ENCODE results near the gene NAV2.

The NAV2 gene

GRCh38 chr11:19712281-19713195 is at the start of gene NAV2:
TSS of gene NAV2 (plus strand) at chr11:19712837. CDS start at chr11:19713696, 859 bp downstream.
- in situ Hi-C loops (cut with HindIII; ENCODE audit: low sequenced_read_pairs), result no loop called here

- in situ Hi-C loops (cut with HindIII; ENCODE audit: low sequenced_read_pairs), result no loop called here
Measured at GRCh38 chr11:19663206-19663605, 49.4 kb upstream of the NAV2 start.

GRCh38 chr11:19664886-19665548 is 47.6 kb upstream of the NAV2 start:
- in situ Hi-C loops (cut with HindIII; ENCODE audit: low sequenced_read_pairs), result no loop called here

- in situ Hi-C loops (cut with HindIII; ENCODE audit: low sequenced_read_pairs), result no loop called here
Measured at GRCh38 chr11:19666951-19667350, 45.7 kb upstream of the NAV2 start.

GRCh38 chr11:19669511-19669910 is 43.1 kb upstream of the NAV2 start:
- in situ Hi-C loops (cut with HindIII; ENCODE audit: low sequenced_read_pairs), result no loop called here

GRCh38 chr11:19670030-19670791 is 42.4 kb upstream of the NAV2 start:
- in situ Hi-C loops (cut with HindIII; ENCODE audit: low sequenced_read_pairs), result no loop called here

- in situ Hi-C loops (cut with HindIII; ENCODE audit: low sequenced_read_pairs), result no loop called here
Measured at GRCh38 chr11:19672586-19673206, 39.9 kb upstream of the NAV2 start.

GRCh38 chr11:19673924-19674729 is 38.5 kb upstream of the NAV2 start:
- in situ Hi-C loops (cut with HindIII; ENCODE audit: low sequenced_read_pairs), result no loop called here

- in situ Hi-C loops (cut with HindIII; ENCODE audit: low sequenced_read_pairs), result no loop called here
Measured at GRCh38 chr11:19674836-19675235, 37.8 kb upstream of the NAV2 start.

GRCh38 chr11:19675397-19675796 is 37.2 kb upstream of the NAV2 start:
- in situ Hi-C loops (cut with HindIII; ENCODE audit: low sequenced_read_pairs), result no loop called here

GRCh38 chr11:19676475-19677380 is 35.9 kb upstream of the NAV2 start:
- in situ Hi-C loops (cut with HindIII; ENCODE audit: low sequenced_read_pairs), result no loop called here

- in situ Hi-C loops (cut with HindIII; ENCODE audit: low sequenced_read_pairs), result no loop called here
Measured at GRCh38 chr11:19677381-19678080, 35.1 kb upstream of the NAV2 start.

- in situ Hi-C loops (cut with HindIII; ENCODE audit: low sequenced_read_pairs), result no loop called here
Measured at GRCh38 chr11:19679952-19680828, 32.4 kb upstream of the NAV2 start.

GRCh38 chr11:19680829-19681368 is 31.7 kb upstream of the NAV2 start:
- in situ Hi-C loops (cut with HindIII; ENCODE audit: low sequenced_read_pairs), result no loop called here

- in situ Hi-C loops (cut with HindIII; ENCODE audit: low sequenced_read_pairs), result no loop called here
Measured at GRCh38 chr11:19683141-19683805, 29.4 kb upstream of the NAV2 start.

- in situ Hi-C loops (cut with HindIII; ENCODE audit: low sequenced_read_pairs), result no loop called here
Measured at GRCh38 chr11:19683862-19684491, 28.7 kb upstream of the NAV2 start.
